NCI-H82 (cell line): ENCODE measurements around the gene TELO2.
"Not testable (repeated sequence)": the region's sequence is repeated elsewhere in the genome, so short reads cannot be mapped to it uniquely, and the experiment has no call there.

Experiments used
- DNase-seq: peaks from one replicate; lab custom pipeline; 2025; lab: John Stamatoyannopoulos, UW

TELO2 gene

GRCh38 chr16:1475552-1476114 is 17.5 kb upstream of the TELO2 start:
- DNase-seq = no peak

DNA sequence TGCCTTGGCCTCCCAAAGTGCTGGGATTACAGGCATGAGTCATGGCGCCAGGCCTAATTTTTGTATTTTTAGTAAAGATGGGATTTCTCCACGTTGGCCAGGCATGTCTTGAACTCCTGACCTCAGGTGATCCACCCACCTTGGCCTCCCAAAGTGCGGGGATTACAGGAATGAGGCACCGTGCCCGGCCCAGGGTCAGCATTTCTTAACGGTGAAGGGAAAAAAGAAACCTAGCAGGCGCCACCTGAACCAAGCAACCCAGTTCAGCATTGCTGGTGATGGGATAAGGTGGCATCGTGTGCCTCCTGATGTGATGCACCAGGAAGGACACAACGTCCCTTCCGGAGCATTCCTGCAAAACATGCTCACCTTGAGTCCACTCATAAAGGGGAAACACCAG is 16.1 kb upstream of the TELO2 start:
- no peak for DNase-seq

GRCh38 chr16:1478937-1479336 is 14.2 kb upstream of the TELO2 start:
- DNase-seq = not testable (repeated sequence)

- no peak for DNase-seq
Measured at GRCh38 chr16:1481906-1482835, 11.0 kb upstream of the TELO2 start.

DNA sequence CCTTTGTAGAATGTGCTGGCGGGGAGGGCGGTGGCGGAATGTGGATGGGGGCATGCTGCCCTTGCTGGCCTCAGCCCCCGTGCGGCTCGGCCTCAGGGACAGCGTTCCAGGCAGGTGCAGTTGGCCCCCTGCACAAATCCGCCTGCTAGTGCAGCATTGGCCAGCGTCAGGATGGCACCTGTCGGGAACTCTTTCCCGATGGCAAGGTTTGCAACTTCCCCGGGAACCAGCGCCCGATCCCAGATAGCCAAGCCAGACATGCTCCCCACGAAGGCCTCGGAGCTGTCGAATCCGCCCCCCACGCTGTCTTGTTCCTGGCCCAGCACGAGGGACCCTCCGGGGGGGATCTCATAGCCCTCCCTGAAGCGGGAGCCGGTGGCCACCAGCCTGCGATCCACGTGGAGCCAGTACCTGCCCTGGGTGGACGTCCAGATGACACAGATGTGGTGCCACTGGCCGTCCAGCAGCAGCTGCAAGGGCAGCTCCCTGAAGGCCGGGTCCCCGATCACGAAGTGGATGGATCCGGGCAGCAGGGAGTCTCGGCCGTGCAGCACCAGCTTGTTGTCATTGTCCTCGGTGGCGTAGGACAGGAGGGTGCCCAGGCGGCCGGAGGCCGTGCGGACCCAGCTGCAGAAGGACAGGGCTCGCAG is 7.2 kb upstream of the TELO2 start:
- no peak for DNase-seq

- DNase-seq = no peak
Measured at GRCh38 chr16:1486551-1487390, 6.4 kb upstream of the TELO2 start.

GRCh38 chr16:1487395-1488053 is 5.6 kb upstream of the TELO2 start:
- no peak for DNase-seq

DNA sequence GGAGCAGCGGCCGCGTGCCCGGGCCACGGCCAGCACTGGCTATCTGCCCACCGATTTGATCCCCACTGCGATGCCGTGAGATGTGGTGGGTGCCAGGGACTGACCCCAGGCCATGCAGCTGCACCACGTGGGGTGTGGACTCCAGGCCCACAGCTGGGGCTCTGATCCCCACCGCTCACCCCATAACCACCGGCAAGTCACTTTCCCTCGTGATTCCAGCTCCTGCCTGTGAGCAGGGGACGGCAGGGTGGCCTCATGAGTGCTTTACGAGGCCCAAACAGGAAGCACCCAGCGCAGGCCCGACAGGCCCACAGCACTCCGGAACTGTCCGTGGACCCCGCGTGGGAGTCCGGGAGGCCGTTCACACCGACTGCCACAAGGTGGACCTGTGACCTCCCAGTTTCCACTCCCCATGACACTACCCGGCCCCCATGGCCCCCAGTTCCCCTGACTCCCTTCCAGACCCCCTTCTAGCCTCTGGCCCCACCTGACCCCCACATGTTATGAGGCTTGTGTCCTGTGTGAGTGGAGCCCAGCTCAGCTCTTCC is 5.0 kb upstream of the TELO2 start:
- DNase-seq = no peak

GRCh38 chr16:1488619-1489018 is 4.5 kb upstream of the TELO2 start, which contains the start of gene PTX4:
PTX4 (minus strand) TSS chr16:1488944; CDS start chr16:1488909, 35 bp downstream.
- no peak for DNase-seq

DNA sequence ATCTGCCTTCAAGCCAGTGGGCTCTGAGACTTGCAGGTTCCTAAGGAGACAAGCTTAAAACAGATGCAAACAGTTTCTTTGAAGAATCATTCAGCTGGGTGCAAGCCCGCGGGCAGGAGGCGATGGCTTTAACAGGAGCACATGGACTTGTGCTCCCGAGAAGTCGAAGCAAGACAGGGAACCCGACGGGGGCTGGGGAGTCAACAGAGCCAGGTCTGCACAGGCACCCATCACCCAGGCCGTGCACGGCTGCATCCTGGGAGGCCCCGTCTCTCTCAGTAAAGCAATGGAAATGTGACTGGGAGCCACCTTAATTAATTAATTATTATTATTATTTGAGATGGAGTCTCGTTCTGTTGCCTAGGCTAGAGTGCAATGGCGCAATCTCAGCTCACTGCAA is 4.1 kb upstream of the TELO2 start:
- no peak for DNase-seq

DNA sequence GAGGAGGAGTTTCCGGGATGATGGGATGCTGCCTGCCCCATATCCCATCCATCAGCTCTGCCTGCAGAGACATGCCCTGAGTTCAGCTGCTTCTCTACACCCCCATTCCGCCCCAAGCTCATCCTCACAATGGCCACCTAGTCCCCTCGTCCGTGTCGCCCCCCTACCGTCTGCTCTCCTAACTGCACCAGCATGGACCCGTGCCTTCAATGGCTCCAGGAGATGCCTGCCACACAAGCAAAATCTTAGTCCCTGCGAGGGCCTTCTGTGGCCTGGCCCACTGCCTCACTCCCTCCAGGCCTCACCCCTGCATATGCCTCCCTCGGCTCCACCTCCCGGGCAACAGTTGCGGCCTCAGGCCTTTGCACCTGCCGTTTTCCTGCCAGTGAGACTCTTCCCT is 1.8 kb upstream of the TELO2 start:
- DNase-seq = peak; percentile 21

GRCh38 chr16:1492082-1492922 is 858 bp upstream of the TELO2 start:
- DNase-seq = no peak

DNA sequence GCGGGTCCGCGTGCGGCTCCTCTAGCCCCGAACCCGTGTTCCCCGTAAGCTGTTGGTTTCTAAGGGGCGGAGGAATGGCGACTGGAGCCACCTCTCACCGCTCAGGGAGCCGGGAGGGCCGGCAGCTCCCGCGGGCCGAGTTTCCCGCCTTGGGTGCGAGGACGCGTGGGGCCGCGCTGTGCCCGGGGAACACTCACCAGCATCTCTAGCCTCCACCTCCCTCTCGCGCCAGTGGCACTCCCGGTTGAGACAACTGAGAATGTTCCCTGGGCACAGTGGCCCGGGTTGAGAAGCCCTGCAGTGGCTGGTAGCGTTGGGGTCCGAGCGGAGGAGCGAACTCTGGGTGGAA is 560 bp downstream of the TELO2 start:
- peak; percentile 46 for DNase-seq

DNA sequence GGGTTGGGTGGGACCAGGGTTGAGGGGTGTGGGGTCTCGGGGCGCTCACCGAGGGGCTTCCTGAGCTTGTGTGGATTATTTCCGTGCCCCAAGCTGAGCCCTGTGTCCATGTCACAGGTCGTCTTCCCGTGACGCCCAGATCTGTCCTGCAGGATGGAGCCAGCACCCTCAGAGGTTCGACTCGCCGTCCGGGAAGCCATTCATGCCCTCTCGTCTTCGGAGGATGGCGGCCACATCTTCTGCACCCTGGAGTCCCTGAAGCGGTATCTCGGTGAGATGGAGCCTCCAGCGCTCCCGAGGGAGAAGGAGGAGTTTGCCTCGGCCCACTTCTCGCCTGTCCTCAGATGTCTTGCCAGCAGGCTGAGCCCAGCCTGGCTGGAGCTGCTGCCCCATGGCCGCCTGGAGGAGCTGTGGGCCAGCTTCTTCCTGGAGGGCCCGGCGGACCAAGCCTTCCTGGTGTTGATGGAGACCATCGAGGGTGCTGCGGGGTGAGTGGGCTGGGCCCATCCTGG is 1.0 kb downstream of the TELO2 start:
- peak; percentile 48 for DNase-seq

- peak; percentile 16 for DNase-seq
Measured at GRCh38 chr16:1494711-1495110, 1.6 kb downstream of the TELO2 start.

GRCh38 chr16:1495211-1495888 is 2.2 kb downstream of the TELO2 start:
- DNase-seq = no peak

- DNase-seq = no peak
Measured at GRCh38 chr16:1495889-1496262, 2.7 kb downstream of the TELO2 start.

DNA sequence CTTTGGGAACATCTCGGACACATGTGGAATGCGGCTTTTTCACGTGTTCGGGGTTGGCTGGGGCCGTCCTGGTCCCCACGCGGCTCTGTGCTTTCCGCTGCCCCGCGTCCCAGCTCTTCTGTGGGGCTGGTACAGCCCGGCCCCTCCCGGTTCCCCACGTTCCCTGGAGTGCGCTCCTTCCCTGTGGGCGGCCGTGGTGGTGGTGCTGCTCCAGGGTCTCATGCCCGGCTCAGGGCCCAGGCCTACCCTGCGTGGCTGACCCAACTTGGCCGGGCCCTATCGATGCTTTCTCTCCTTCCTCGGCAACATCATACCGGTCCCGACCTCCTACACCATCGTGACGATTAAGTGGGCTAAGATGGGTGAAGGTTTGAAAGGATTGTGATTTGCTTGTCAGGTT is 3.3 kb downstream of the TELO2 start:
- DNase-seq = no peak

GRCh38 chr16:1497014-1497598 is 3.9 kb downstream of the TELO2 start:
- DNase-seq = no peak
